HepG2 (cell line): ENCODE data around the gene GDF7. TPM values are rescaled to one million over a fixed set of nuclear protein-coding genes. Genes with fewer than 3 reads are reported as not detected.

Source experiments
- BCLAF1 ChIP-seq: fragments of 450-650 bp; IDR thresholded peaks from 2 replicates; pipeline ENCODE4 v1.6.1; 2017; ENCODE audit warnings: mild to moderate bottlenecking
- GATAD1 ChIP-seq: IDR thresholded peaks from 2 replicates; pipeline ENCODE4 v1.6.1; 2016; ENCODE audit warnings: missing genetic modification reagents, missing compliant biosample characterization
- HDAC2 ChIP-seq: sonication (generic); formaldehyde crosslinking; IDR thresholded peaks from 2 replicates; pipeline ENCODE4 v1.4.0; 2020; ENCODE audit warnings: missing genetic modification reagents
- MAF1 ChIP-seq: sonication (generic); formaldehyde crosslinking; IDR thresholded peaks from 2 replicates; pipeline ENCODE4 v1.5.0; 2020; ENCODE audit warnings: missing genetic modification reagents, borderline replicate concordance
- MYNN ChIP-seq: sonication (generic); formaldehyde crosslinking; IDR thresholded peaks from 2 replicates; pipeline ENCODE4 v1.4.0; 2020; ENCODE audit warnings: mild to moderate bottlenecking, low read depth, missing genetic modification reagents
- PRMT3 ChIP-seq: sonication (generic); formaldehyde crosslinking; IDR thresholded peaks from 2 replicates; pipeline ENCODE4 v1.8.1; 2022; ENCODE audit warnings: low read depth, mild to moderate bottlenecking, moderate library complexity, missing genetic modification reagents, borderline replicate concordance
- RFX3 ChIP-seq: IDR thresholded peaks from 2 replicates; pipeline ENCODE4 v1.6.1; 2016; ENCODE audit warnings: missing biosample characterization, missing genetic modification reagents
- ZBTB7B ChIP-seq: sonication (generic); formaldehyde crosslinking; IDR thresholded peaks from 2 replicates; pipeline ENCODE4 v1.4.0; 2020; ENCODE audit warnings: missing genetic modification reagents
- ZMYM2 ChIP-seq: sonication (generic); formaldehyde crosslinking; IDR thresholded peaks from 2 replicates; pipeline ENCODE4 v1.8.0; 2022; ENCODE audit warnings: mild to moderate bottlenecking, missing genetic modification reagents
- ZNF180 ChIP-seq: sonication (generic); formaldehyde crosslinking; IDR thresholded peaks from 2 replicates; pipeline ENCODE4 v1.4.0; 2020; ENCODE audit warnings: low read depth, missing genetic modification reagents, borderline replicate concordance
- ZNF30 ChIP-seq: sonication (generic); formaldehyde crosslinking; IDR thresholded peaks from 2 replicates; pipeline ENCODE4 v1.5.0; 2020; ENCODE audit warnings: mild to moderate bottlenecking, missing genetic modification reagents
- ZNF598 ChIP-seq: sonication (generic); formaldehyde crosslinking; IDR thresholded peaks from 2 replicates; pipeline ENCODE4 v1.5.1; 2020; ENCODE audit warnings: mild to moderate bottlenecking, missing genetic modification reagents, borderline replicate concordance
- ZNF879 ChIP-seq: sonication (generic); formaldehyde crosslinking; IDR thresholded peaks from 2 replicates; pipeline ENCODE4 v1.8.1; 2023; ENCODE audit warnings: missing genetic modification reagents
- polyA plus RNA-seq, 8 experiments: library from polyadenylated mRNA; depleted of rRNA in 3 of 8; stranded (reverse) in 7 of 8; unstranded in 1 of 8; fragments of >200 nt; fragmentation: Illumina TruSeq in 4 of 8; extraction: Trizol in 4 of 8; gene quantifications; 2 replicates each; pipeline versions ENCODE4 v1.2.1 to v1.2.3, GENCODE V29; 2011 to 2016; ENCODE audit warnings: low read depth in 4 of 8, missing spikeins in 1 of 8, mixed read lengths in 1 of 8; ENCODE audit not compliant: insufficient read depth in 1 of 8
- total RNA-seq, 5 experiments: library from RNA; depleted of rRNA; stranded (reverse); fragments of >200 nt; fragmentation: Illumina TruSeq; extraction: Trizol; gene quantifications; 2 replicates each; pipeline ENCODE4 v1.2.3, GENCODE V29; 2016; ENCODE audit warnings: low read depth in 1 of 5
- TF ChIP-seq, protein P1 (sequence below): sonication (generic); formaldehyde crosslinking; IDR thresholded peaks from 2 replicates; pipeline ENCODE4 v1.4.0; 2020; ENCODE audit warnings: missing genetic modification reagents

GDF7 gene
- total and polyA plus RNA-seq, 2 of the 13 experiments (the other 11 are each of a cell fraction or from before 2014, with no cell fraction given) = 1.6 to 15.0 TPM

DNA sequence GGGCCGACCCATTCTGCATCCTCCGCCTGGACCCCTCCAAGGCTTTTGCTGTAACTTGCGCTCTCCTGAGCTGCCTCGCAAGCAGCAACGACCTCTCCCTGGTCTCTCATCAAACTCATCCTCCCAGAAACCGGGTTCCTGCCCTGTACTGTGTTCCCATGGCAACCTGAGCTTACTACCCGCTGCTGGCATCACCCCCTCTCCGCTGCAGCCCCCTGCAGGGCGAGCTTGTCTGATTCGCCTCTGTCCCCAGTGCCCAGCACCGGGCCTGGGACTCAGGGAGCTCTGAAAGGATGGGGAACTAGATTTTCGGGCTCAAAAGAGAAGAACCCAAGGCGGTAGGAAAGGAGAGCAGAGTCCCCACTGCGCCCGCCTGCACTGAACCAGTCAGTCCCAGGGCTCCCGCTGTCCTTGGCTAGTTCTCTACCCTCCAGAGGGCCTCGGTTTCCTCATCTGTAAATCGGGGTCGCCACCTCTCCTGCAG, 16.5 kb upstream of the GDF7 start (continued):
- no peak for TF ChIP-seq BCLAF1
- 0 out of 2 replicates have a peak, but pooled peaks have one; percentile 3 for TF ChIP-seq GATAD1
- TF ChIP-seq ZMYM2 (CRISPR knock-in tag) = 0 out of 2 replicates have a peak, but pooled peaks have one; percentile 5
- TF ChIP-seq HDAC2 = 0 out of 2 replicates have a peak, but pooled peaks have one; percentile 9
- TF ChIP-seq MAF1 (CRISPR knock-in tag) = no peak
- TF ChIP-seq ZBTB7B = peak; percentile 40; the same call in 1 of the 2 replicates
- TF ChIP-seq RFX3 (CRISPR knock-in tag) = peak; percentile 88
- TF ChIP-seq, protein P1, sequence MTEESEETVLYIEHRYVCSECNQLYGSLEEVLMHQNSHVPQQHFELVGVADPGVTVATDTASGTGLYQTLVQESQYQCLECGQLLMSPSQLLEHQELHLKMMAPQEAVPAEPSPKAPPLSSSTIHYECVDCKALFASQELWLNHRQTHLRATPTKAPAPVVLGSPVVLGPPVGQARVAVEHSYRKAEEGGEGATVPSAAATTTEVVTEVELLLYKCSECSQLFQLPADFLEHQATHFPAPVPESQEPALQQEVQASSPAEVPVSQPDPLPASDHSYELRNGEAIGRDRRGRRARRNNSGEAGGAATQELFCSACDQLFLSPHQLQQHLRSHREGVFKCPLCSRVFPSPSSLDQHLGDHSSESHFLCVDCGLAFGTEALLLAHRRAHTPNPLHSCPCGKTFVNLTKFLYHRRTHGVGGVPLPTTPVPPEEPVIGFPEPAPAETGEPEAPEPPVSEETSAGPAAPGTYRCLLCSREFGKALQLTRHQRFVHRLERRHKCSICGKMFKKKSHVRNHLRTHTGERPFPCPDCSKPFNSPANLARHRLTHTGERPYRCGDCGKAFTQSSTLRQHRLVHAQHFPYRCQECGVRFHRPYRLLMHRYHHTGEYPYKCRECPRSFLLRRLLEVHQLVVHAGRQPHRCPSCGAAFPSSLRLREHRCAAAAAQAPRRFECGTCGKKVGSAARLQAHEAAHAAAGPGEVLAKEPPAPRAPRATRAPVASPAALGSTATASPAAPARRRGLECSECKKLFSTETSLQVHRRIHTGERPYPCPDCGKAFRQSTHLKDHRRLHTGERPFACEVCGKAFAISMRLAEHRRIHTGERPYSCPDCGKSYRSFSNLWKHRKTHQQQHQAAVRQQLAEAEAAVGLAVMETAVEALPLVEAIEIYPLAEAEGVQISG = no peak
- peak; percentile 5; the same call in 1 of the 2 replicates for TF ChIP-seq ZNF879
- TF ChIP-seq PRMT3 (CRISPR knock-in tag) = 0 out of 2 replicates have a peak, but pooled peaks have one; percentile 4
- 0 out of 2 replicates have a peak, but pooled peaks have one; percentile 15 for TF ChIP-seq ZNF598
- TF ChIP-seq ZNF30 (CRISPR knock-in tag) = no peak
- TF ChIP-seq ZNF180 (CRISPR knock-in tag) = no peak
- TF ChIP-seq MYNN (CRISPR knock-in tag) = no peak
